Stimulated activated CD8-positive, alpha-beta memory T cell treated with anti-CD3 and anti-CD28 coated beads, Interleukin-4, amount 100 ng/mL, for 48 hours (primary cell): ENCODE data around the gene LILRA5.
"Not testable (repeated sequence)": the region's sequence is repeated elsewhere in the genome, so short reads cannot be mapped to it uniquely, and the experiment has no call there.

Experiments used
- DNase-seq: peaks from one replicate; pipeline ENCODE4 v3.0.0-alpha.2; 2020

LILRA5 gene

GRCh38 chr19:54312436-54313377 is at the start of gene LILRA5:
LILRA5 (minus strand) TSS chr19:54313166; CDS start chr19:54313019, 147 bp downstream.
- no peak for DNase-seq

- not testable (repeated sequence) for DNase-seq
These were observed 48.9 kb upstream of the LILRA5 start for GRCh38 chr19:54361680-54362422.

GRCh38 chr19:54359149-54359820 is 46.3 kb upstream of the LILRA5 start:
- peak; percentile 81 for DNase-seq

GRCh38 chr19:54357381-54357780 is 44.4 kb upstream of the LILRA5 start:
- no peak for DNase-seq

- no peak for DNase-seq
These were observed 43.6 kb upstream of the LILRA5 start for GRCh38 chr19:54356444-54357056.

- DNase-seq, result no peak
These were observed 42.7 kb upstream of the LILRA5 start for GRCh38 chr19:54355675-54356074.

- DNase-seq, result no peak
These were observed 41.8 kb upstream of the LILRA5 start for GRCh38 chr19:54354761-54355160.

GRCh38 chr19:54352546-54352945 is 39.6 kb upstream of the LILRA5 start:
- DNase-seq, result no peak

- DNase-seq, result no peak
These were observed 39.1 kb upstream of the LILRA5 start for GRCh38 chr19:54352041-54352440.

- no peak for DNase-seq
These were observed 38.5 kb upstream of the LILRA5 start for GRCh38 chr19:54351474-54351873.

GRCh38 chr19:54345938-54346386 is 33.0 kb upstream of the LILRA5 start:
- DNase-seq, result no peak

GRCh38 chr19:54343868-54344267 is 30.9 kb upstream of the LILRA5 start:
- DNase-seq, result no peak

GRCh38 chr19:54341295-54341694 is 28.3 kb upstream of the LILRA5 start:
- no peak for DNase-seq

- DNase-seq, result no peak
These were observed 26.8 kb upstream of the LILRA5 start for GRCh38 chr19:54339646-54340358.

- DNase-seq, result no peak
These were observed 25.6 kb upstream of the LILRA5 start for GRCh38 chr19:54338521-54338920.

GRCh38 chr19:54337858-54338230 is 24.9 kb upstream of the LILRA5 start:
- DNase-seq, result no peak

- no peak for DNase-seq
These were observed 24.2 kb upstream of the LILRA5 start for GRCh38 chr19:54336893-54337857.

GRCh38 chr19:54335979-54336892 is 23.3 kb upstream of the LILRA5 start:
- no peak for DNase-seq

GRCh38 chr19:54335164-54335563 is 22.2 kb upstream of the LILRA5 start:
- DNase-seq, result no peak
